NCI-H748 (cell line): ENCODE data around the gene MASP1.
A peak's percentile ranks its signal among the peaks of the same experiment; 100 is the strongest.

ENCODE experiments used
- DNase-seq: peaks from one replicate; lab custom pipeline; 2025; ENCODE audit not compliant: unreplicated experiment; lab: John Stamatoyannopoulos, UW

MASP1 gene, protein sequence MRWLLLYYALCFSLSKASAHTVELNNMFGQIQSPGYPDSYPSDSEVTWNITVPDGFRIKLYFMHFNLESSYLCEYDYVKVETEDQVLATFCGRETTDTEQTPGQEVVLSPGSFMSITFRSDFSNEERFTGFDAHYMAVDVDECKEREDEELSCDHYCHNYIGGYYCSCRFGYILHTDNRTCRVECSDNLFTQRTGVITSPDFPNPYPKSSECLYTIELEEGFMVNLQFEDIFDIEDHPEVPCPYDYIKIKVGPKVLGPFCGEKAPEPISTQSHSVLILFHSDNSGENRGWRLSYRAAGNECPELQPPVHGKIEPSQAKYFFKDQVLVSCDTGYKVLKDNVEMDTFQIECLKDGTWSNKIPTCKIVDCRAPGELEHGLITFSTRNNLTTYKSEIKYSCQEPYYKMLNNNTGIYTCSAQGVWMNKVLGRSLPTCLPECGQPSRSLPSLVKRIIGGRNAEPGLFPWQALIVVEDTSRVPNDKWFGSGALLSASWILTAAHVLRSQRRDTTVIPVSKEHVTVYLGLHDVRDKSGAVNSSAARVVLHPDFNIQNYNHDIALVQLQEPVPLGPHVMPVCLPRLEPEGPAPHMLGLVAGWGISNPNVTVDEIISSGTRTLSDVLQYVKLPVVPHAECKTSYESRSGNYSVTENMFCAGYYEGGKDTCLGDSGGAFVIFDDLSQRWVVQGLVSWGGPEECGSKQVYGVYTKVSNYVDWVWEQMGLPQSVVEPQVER

DNA sequence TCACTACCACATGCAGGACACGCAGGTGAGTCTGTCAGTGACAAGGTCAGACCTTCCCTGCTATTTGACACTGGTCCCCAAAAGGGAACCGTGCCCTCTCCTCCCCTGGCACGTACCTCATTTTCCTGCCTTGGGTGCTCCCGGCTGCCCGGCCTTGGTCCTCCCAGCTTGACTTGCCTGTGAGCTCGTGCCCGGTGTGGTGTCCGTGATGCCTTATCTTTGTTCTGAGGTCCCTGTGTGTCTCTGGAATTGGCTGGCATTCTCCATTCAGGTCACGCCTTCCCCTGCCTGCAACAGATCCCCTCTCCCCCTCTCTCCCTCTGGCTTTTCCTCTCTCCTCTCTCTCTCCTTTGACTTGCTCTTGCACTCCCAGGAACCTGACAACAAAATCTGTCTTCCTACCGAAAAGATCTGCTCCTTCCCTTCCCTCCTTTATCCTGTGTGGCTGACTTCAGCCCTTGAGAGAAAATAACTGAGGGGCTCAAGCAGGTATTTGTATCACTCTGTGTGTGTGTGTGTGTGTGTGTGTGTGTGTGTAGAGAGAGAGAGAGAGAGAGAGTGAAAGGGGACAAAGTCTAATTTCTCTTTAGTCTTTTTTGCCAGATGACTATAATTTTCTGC lies at the start of gene MASP1:
MASP1 (minus strand) TSS at position 226 of the 621 bp plus-strand sequence; CDS start at position 121, 105 bp downstream.
- DNase-seq = no peak

GRCh38 chr3:187340578-187340977 lies 49.0 kb upstream of the MASP1 start:
- no peak for DNase-seq

DNA sequence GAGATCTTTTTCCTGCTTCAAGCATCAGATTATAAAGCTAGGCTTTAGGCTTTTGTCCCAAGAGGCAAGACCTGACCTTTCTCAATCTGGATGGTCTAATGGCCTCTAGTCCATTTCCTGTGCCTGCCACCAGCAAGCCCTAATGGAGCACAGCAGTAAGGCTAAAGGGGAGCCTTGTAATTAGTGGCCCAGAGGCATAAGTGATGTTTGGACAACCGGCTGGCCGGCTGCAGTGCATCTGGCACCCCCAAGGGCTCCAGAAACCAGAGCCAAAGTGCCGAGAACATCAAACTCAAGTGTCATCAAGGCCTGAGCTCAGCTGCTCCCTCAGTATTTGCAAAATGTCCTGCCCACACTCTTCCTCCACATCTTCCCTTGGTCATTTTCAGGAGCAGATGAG lies 44.8 kb upstream of the MASP1 start:
- DNase-seq = no peak

- no peak for DNase-seq
Measured at GRCh38 chr3:187334904-187335303, 43.4 kb upstream of the MASP1 start.

GRCh38 chr3:187328691-187329090 lies 37.2 kb upstream of the MASP1 start:
- no peak for DNase-seq

DNA sequence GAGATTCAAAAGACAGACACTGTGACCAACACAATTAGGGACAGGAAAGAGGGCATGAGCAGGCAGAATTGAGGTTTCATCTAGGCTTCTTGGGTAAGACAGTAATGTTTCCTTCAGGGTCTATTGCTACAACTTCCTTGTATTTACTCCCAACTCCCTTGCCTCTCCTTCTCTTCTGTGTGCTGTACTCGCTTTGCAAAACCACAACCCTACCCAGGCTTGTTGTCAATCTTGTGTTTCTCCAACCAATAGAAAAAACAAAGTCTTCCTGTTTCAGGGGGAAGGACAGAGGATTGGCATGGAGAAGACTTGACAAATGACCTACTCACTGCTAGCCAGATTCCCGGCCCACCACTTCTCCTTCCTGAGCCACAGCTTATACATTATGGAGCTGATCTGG lies 36.3 kb upstream of the MASP1 start:
- DNase-seq = no peak

DNA sequence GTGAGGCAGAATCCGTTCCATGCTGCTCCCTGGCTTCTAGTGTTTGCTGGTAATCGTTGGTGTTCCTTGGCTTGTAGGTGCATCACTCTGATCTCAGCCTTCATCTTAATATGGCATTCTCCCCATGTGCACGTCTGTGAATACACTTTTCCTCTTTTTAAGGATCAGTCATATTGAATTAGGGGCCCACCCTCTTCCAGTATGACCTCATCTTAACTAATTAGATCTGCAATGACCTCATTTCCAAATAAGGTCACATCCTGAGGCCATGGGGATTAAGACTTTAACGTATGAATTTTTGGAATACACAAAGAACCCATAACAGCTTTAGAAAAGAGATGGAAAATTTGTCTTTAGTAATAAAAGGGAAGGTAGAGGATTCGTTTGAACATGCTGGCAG lies 34.1 kb upstream of the MASP1 start:
- DNase-seq = no peak

GRCh38 chr3:187323091-187323490 lies 31.6 kb upstream of the MASP1 start:
- no peak for DNase-seq

- DNase-seq = no peak
Measured at GRCh38 chr3:187322291-187322690, 30.8 kb upstream of the MASP1 start.

DNA sequence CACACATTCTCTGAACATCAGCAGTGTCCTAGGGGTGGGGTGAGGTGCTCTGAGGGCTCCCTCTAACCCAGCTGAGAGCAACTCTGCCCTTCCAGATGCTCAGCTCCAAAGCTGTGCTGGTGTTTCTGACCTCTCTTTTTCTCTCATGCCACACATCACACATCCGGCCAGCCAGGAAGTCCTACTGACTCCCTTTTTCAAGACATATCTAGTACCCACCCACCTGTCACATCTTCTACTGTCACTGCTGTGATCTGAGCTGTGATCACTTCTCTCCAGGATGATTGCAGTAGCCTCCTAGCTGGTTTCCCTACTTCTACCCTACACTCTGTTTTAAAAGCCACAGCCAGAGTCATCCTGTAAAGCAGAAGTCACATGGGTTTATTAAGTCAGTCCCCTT lies 30.2 kb upstream of the MASP1 start:
- DNase-seq = no peak

DNA sequence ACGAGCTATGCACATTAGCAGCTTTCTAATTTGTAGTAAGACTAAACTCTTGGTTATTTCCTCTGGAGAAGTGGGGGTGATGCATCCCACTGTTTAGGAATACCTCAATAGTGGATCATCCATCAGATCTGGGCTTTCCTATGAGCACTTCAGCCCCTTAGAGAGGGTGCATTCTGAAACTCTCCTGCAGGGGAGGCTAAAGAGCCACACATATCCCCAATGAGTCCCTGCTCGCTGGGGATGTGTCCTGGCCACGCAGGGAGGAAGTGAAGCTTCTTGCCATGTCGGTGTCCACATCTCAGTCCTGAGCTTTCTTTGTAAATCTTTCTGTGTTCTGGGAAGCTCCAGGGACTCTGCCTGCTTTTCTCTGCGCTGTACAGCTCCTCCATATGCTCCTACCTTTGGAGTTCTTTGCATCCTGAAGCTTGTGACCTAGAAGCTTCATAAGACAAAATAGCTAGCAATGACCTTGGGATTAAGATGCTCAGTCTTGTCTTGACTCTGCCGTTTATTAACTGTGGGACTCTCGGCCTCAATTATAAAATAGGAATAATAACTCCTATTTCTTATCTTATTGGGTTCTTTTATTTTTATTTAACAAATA lies 28.3 kb upstream of the MASP1 start:
- DNase-seq = peak; percentile 13

- peak; percentile 35 for DNase-seq
Measured at GRCh38 chr3:187318819-187319616, 27.5 kb upstream of the MASP1 start.

DNA sequence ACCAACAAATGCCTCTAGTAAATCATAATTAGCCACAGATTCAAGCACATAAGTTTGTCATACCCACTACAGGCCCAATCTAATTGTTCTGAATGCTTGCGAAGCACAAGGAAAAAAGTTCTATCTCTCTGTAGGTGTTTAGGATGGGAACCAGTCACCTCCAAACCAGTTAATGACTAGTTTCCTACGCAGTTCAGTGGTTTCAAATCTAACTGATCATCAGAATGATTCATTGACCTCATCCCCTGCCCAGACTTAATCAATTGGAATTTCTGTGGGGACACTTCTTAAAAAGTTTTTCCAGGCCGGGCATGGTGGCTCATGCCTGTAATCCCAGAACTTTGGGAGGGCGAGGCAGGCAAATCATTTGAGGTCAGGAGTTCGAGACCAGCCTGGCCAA lies 24.3 kb upstream of the MASP1 start:
- no peak for DNase-seq

DNA sequence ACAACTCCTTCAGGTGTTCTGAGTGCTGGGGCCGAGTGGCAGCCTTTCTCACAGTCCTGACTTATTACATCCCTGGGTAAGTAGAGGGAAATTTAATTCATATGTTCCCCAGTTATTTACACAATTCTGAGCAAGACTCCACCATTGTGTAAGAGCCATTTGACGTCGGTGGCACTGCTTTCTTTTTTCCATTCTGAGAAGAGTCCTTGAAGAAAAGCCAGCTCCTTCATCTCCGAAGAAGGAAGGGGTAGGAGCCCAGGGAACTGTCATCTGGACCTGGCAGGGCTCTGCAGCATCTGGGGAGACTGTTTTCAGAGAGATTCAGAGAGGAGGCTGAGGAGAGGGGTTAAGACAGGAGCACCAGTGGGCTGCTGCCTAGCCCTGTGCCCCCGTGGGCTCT lies 22.6 kb upstream of the MASP1 start:
- no peak for DNase-seq

GRCh38 chr3:187310954-187311470 lies 19.5 kb upstream of the MASP1 start:
- DNase-seq = no peak

DNA sequence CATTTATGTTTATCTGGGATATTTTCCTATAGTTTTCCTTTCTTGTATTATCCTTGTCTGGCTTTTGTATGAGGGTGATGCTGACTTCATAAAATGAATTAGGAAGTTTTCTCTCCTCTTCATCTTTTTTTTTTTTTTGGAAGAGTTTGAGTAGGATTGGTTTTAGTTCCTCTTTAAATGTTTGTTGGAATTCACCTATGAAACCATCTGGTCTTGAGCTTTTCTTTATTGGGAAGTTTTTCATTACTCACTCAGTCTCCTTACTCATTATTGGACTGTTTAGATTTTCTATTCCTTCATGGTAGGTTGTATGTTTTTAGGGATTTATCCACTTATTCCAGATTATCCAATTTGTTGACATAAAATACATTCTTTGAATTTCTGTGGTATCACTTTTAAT lies 18.7 kb upstream of the MASP1 start:
- no peak for DNase-seq

- DNase-seq = no peak
Measured at GRCh38 chr3:187305881-187306280, 14.3 kb upstream of the MASP1 start.

DNA sequence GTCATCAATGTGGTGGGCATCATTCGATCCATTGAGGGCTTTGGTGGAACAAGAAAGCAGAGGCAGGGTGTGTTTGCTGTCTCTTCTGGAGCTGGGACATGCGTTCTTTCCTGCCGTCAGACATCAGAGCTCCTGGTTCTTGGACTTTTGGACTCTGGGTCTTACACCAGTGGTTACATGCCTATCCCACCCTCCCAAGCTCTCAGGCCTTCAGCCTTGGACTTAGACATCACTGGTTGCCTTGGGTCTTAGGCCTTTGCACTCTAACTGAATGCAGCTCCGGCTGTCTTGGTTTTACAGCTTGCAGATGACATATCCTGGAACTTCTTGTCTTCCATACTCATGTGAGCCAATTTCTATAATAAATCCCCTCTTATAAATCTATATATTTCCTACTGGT lies 8.1 kb upstream of the MASP1 start:
- no peak for DNase-seq

DNA sequence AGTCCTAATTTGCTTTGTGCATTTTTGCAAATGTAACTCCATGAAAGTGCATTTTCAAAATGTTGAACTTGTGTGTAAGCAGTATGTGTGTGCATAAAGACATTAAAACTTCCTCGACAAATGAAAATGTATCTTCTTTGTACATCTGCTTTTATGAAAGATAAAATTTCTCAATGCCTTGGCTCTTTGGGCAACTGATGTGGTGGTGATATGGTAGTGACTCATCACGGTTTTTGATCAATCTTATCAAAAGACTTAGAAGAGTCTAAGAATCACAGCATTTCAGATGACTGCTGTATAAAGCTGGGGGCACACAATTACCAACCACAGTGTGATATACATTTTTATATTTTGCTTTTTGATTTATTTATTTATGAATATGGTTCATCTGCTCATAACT lies 5.4 kb upstream of the MASP1 start:
- no peak for DNase-seq

DNA sequence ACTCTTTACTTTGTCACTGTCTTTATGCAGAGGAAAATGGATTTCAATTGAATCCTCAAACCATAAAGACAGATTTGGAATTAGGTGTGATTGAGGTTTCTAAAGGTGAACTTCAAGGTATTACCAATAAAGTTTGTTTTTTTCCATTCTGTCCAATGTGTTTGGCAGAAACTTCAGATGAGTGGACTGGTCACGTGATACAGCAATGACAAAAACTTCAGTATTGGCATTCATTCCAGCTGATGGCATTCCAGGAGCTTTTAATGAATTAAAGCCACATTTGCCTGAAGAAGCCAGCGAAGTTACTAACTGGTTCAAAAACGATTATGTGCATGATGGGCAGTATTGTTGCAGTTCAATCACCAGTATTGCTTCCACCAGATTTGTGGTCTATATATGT lies 4.5 kb upstream of the MASP1 start:
- no peak for DNase-seq
